A549 treated with CpdA at 1 μM for 4 hours (cell line): ENCODE results near the gene EIF4A3. TPM values are rescaled to one million over a fixed set of nuclear protein-coding genes. Genes with fewer than 3 reads are reported as not detected.

Source experiments
- total RNA-seq: library from RNA; stranded (reverse); fragments of 200-300 nt; extraction: Qiagen RNA extraction; gene quantifications from 5 replicates; pipeline ENCODE4 v1.2.3, GENCODE V29; 2022; ENCODE audit warnings: low read depth

The EIF4A3 gene
- 187 to 228 TPM (median 220 TPM) in 5 replicates for total RNA-seq

DNA sequence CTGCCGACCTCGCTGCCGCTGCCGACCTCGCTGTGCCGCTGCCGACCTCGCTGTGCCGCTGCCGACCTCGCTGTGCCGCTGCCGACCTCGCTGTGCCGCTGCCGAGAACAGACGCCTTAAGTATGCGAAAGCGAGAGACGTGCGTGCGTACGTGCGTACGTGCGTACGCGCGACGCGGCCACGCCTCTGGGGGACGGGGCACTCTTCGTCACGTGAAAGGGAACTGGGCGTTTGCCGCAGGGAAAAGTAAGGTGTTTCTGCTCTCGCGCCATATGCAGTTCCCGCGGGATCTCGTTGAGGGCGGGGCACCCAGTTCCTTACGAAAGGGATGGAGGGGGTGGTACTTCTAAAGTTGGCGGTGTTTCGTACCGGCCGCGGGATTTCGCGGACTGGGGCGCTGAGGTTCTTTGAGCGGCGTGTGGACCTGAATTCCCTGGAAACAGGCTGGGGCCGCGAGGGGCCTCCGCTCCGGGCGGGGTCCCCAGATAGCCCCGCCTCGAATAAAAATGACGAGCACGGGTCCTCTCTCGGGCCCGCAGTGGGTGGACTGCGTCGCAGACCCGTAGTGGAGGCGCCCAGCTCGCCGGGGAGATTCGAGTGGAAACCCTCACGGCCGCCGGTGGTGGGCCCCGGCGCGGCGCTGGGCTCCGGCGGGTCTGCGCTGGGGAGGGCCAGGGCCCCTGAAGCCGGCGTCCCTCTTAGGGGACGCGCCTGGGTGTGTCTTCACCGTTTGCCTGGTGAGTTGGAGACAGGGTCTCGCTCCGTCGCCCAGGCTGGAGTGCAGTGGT, at the start of gene EIF4A3:
TSS of gene EIF4A3 (minus strand) at position 94 of the 788 bp plus-strand sequence. CDS start 167 bp downstream, outside the sequence.

GRCh38 chr17:80169784-80170500, 23.0 kb upstream of the EIF4A3 start, which contains the start of gene CARD14:
Gene CARD14, plus strand, starts transcription at chr17:80170030. Its CDS starts 11,409 bp downstream, at chr17:80181439.

DNA sequence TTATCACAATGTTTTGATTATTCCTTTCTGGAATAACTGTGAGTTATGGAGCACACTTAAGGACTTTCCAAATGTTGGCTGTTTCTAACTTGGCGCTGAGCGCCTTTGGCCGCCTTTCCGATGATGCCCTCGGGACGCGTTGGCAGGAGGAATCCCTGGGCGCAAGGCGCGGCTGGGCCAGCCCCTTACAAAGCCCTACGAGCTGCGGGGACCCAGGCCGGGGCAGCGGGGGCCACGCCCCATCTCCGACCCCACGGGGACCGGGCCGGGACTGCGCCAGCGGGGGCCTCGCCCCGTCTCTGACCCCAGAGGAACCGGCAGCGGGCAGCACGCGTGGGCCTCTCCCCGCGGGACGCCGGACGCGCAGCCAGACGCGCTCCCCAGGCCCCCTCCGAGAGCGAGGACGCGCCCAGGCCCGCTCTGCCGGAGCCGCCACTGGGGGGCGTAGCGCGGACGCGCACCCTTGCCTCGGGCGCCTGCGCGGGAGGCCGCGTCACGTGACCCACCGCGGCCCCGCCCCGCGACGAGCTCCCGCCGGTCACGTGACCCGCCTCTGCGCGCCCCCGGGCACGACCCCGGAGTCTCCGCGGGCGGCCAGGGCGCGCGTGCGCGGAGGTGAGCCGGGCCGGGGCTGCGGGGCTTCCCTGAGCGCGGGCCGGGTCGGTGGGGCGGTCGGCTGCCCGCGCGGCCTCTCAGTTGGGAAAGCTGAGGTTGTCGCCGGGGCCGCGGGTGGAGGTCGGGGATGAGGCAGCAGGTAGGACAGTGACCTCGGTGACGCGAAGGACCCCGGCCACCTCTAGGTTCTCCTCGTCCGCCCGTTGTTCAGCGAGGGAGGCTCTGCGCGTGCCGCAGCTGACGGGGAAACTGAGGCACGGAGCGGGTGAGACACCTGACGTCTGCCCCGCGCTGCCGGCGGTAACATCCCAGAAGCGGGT, 45.6 kb downstream of the EIF4A3 start, which contains the start of gene GAA:
TSS of gene GAA (plus strand) at position 571 of the 935 bp plus-strand sequence. CDS start 3,006 bp downstream, outside the sequence.

Other genes with a start within 250 kb of the EIF4A3 start
- 6.6 to 10.2 TPM (median 9.0 TPM) in 5 replicates for gene TBC1D16, start 111.3 kb downstream of the EIF4A3 start, total RNA-seq
- 4.5 to 7.5 TPM (median 6.2 TPM) in 5 replicates for gene CCDC40, start 110.5 kb downstream of the EIF4A3 start, total RNA-seq
- 50.3 to 61.0 TPM (median 52.4 TPM) in 5 replicates for gene GAA, start 45.5 kb downstream of the EIF4A3 start, total RNA-seq
- gene CARD14, start 22.9 kb upstream of the EIF4A3 start, total RNA-seq, result 0.08 to 0.26 TPM (median 0.22 TPM) in 3 of 5 replicates, not detected in the others
- gene SGSH, start 73.2 kb upstream of the EIF4A3 start, total RNA-seq, result 18.3 to 27.4 TPM (median 23.4 TPM) in 5 replicates
- 12.1 to 16.3 TPM (median 15.2 TPM) in 5 replicates for gene SLC26A11, start 73.3 kb upstream of the EIF4A3 start, total RNA-seq
- 67.4 to 83.0 TPM (median 70.2 TPM) in 5 replicates for gene RNF213, start 113.7 kb upstream of the EIF4A3 start, total RNA-seq